HuH-7.5 (cell line): ENCODE measurements around the gene CLRN3.

Source experiments
- DNase-seq: peaks from one replicate; pipeline ENCODE4 v3.0.0; 2011; ENCODE audit warnings: low spot score

Gene CLRN3

DNA sequence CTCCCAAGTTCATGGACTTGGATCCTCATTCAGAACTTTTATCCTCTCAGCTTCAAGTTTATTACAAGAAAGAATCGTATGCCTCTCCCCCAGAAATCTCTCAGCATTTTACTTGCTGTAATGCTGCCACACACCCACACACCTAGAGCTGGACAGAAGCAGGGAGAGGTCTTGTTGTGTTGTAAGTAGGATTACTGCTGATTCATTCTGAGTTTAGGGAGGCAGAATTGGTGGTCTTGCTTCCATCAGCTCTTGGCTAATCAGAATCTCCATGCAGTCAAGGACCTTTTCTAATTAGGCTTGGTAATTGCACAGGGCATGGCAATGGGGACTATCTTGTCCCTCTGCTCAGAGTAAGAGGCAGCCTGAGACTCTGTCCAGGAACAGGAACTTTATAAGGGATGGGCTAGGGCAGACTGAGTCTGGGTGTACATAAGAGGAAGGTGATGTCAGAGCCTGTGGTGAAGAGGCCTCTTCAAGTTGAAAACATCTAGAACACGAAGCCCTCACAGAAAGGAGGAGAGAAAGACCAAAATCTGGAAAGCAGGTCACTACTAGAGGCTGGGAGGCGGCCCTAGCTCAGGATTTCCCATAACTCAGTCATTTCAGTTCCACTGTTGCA lies 7.1 kb upstream of the CLRN3 start:
- DNase-seq, result no peak

DNA sequence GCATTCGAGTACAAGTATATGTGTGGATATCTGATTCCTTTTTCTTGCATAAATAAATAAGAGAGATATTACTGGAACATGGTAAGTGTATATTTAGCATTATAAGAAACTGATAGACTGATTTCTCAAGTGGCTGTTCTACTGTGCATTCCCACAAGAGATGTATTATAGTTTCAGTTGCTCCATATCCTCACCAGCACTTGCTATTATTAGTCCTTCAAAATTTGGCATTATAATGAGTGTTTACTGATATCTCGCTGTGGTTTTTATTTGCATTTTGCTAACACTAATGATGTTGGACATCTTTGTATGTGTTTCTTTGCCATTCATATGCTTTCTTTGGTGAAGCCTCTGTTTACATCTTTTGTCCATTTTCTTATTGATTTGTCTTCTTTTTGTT lies 4.4 kb upstream of the CLRN3 start:
- DNase-seq, result no peak

DNA sequence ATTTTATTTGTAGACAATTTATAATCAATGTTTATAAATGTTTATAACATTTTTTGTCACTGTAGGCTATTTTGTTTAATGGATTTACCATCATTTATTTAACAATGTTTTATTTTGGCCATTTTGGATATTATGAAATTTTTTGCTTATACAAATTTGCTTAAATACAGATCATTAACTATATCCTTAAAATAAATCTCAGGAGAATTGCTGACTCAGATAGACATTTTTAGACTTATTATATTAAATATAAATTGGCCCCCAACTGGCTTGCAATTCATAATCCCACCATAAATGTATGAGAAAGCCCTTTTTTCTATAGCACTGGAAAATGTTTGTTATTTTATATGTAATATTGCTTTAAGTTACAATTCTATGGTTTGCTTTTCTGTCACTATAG lies 3.8 kb upstream of the CLRN3 start:
- no peak for DNase-seq

DNA sequence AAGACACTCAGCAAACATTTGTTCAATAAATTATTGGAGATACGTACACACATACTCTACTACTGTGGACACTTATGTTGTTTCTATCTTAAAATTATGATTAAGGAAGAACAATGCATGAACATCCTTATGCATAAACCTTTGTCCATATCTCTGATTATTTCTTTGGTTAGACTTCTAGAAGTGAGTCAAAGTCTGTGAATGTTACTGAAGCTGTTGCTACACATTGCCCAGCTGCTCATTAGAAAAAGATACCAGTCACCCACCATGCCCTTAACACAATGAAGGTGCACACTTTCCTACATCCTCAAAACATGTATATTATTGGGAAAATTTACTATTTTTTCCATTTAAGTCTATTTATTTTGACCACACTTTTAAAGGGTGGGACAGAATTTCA lies 1.4 kb upstream of the CLRN3 start:
- DNase-seq, result no peak

DNA sequence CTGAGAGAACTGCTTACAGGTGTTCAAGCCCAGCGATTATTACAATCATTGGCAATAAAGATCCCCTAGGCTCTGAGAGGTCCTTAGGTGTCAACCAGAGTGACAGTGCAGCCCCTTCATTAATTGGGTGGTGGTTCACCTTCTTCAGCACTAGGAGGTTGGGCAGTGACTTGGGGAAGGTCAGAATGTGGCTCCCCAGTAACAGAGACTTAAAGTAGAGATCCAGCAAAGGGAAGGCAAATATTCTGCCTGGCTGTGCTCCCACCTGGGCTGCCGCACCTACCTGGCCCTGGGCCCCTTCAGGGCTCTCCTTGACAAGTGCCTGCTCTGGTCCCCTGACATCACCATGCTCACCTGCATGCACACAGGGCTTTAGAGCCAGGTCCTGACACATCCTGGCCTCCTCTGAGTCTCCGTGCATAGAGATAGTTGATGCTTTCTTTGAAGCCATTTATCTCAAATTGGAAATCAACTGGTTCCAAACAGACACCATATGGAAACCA lies 1.9 kb downstream of the CLRN3 start:
- no peak for DNase-seq

DNA sequence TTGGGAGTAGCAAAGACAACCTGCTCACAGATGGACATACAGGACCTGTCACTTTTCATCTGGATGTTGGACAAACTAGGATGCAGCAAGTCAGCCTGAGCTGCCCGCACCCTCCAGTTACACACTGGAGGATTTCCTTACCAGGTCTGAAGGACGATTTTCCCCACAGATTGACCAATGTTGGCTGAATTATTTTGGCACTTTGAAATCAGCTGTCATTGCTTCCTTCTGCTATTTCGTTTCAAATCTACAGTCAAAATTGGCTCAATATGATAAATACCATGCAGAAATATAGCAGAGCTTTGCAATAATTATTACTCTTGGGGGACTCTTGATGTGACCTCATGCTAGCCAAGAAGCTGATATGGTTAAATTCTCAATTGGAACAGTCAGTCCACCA lies 2.5 kb downstream of the CLRN3 start:
- no peak for DNase-seq

DNA sequence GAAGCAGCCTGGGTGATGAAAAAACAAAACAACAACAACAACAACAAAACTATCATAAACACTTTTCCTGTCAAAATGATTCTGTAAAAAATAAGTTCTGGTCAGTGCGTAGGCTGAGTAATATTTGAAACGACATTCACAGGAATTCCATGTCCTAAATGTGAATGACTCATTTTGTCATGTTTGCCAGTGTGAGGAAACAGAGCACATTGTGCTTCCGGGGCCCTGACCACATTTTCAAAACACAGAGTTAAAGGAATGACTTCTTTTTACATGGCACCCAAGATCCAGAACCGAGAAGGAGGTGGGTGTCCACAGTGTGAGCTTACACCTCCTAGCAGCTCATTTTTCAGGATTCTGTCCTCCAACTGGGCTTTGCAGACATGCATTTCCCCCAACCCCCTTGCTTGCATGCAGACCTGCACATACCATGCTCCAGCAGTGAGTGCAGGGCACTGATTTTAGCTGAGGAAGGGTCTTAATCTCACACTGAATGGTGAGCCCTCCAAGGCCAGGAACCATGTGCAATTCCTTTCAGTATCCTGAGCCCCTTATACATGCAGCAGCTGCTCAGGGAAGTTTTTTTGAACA lies 3.0 kb downstream of the CLRN3 start:
- DNase-seq, result no peak

DNA sequence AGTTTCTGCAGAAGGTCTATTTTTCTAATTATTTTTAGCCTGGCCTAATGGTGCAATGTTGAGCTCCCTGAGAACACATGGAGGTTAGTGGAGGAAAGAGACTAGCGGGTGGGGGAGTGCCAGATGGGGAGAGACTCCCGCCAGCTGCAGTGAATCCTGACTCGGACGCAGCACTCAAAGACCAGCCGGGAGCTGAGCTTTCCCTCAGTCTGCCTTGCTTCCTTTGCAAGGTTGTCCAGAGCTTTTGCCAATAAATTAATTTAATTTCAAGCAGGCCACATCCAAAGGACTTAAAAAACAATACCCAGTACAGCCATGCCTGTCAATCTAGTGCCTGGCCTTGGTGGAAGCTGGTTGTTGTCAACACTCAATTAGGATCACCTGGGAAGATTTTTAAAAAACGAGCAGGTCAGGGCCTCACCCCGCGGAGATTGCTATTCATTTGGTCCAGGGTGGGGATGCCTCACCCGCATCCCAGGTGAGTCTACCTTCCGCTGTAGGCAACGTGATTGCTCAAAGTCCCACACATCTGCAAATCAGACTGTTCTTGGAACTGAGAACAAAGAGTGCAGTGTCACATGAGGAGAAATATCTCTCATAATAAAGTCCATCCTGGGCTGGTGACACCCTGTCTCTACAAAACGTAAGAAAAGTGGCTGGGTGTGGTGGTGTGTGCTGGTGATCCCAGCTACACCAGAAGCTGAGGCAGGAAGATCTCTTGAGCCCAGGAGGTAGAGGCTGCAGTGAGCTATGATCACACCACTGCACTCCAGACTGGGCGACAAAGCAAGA lies 4.0 kb downstream of the CLRN3 start:
- DNase-seq, result no peak

DNA sequence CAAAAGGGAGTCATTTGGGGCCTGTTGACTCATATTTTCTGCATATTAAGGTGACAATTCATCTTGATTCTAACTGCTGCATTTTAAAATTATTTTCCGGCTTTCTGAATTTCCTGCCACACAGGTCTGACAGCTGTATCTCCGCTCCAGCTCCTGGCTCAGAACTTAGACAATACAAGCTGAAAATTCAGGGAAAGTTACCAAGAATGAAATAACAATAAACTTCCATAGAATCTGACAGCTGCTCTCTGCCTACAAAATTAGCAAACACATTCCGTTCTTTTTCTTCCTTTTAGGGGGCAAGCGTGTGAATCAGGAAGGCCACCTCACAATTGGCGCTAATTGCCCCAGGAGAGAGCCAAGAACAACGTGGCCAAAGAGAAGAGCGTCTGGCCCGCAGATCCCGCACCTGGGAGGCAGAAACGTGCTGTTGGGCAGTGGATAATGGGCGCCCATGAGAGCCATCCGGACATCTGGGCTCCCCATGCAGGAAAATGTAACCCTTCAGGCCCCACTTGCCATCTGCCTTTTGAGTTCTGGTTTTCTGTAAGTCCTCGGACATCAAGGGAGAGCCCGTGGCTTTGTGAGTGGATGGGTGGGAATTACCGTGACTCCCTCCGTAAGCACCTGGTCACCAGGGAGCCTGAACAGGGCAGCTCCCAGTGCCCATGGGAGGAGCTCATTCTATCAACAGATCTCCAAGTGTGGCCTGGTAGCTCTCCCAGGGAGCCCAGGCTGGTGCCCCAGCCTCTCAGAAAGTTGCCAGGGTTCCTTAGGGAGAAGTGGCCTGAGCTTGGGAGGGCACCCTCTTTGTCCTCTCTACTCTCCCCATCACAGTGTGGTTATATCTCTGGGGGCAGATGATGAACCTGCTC lies 5.0 kb downstream of the CLRN3 start:
- no peak for DNase-seq

DNA sequence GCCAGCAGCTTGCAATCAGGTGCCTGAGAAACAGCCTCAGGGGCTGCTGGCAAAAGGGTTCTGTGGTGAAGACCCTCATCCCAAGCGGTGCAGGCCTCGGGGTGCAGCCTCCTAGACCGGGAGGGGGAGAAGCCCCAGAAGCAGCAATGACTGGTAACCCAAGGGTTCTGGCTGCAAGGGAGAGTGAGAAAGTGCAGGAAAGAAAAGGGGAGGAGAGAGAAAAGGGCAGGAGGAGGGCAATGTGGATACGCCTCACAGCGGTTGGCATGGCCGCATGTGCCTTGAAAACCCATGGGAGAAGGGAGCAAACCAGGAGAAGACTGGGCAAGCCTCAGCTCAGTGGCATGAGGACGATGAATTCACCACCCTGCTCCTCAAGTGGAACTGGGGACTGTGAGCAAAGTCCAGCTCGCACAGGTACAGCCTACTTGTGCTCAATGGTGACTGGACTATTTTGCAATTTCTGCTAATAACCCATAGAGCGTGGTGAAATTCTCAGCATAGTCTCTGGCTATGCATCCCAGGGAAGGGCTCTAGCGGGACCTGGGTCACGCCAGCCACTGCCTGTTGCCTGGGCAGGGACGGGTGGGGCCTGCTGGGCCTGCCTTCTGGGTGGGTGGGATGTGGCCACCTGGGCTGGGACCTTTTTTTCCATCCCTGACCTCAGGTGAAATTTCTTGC lies 6.2 kb downstream of the CLRN3 start:
- DNase-seq, result peak; percentile 40

DNA sequence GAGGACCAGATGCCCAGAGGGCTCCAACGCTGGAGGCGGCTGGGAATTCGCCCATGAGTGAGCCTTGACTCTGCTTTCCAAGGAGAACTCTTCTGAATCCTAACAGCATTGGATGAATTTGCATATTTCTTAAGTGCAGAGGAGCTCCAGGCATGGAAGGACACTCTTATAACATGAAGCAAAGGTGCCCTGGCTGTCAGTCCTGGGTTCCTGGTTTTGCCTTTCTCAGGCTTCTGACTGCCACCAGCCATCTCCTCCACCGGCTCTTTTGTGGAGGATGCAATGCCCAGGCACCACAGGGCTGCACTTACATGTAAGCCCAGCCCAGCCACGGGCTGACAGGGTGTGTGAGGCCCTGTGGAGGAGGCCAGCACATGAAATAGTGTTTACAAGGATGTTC lies 8.2 kb downstream of the CLRN3 start:
- DNase-seq, result no peak

DNA sequence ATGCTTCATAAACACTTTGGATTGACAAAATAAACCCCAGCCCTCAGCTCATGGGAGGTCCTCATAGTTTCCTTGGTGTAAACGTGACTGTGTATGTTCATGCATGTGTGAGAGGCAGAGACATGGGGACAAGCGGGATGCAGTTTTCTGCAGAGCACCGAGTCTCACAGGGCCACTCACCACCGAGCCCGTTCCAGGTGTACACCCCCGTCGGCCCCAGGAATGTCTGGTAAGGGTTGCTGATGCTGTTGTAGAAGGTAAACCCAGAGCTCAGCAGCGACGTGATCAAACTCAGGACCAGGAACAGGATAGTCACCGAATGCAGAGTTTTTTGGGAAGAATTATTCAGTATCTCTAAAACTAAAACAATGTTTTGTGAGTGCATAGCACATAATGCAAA lies 9.2 kb downstream of the CLRN3 start:
- DNase-seq, result no peak

DNA sequence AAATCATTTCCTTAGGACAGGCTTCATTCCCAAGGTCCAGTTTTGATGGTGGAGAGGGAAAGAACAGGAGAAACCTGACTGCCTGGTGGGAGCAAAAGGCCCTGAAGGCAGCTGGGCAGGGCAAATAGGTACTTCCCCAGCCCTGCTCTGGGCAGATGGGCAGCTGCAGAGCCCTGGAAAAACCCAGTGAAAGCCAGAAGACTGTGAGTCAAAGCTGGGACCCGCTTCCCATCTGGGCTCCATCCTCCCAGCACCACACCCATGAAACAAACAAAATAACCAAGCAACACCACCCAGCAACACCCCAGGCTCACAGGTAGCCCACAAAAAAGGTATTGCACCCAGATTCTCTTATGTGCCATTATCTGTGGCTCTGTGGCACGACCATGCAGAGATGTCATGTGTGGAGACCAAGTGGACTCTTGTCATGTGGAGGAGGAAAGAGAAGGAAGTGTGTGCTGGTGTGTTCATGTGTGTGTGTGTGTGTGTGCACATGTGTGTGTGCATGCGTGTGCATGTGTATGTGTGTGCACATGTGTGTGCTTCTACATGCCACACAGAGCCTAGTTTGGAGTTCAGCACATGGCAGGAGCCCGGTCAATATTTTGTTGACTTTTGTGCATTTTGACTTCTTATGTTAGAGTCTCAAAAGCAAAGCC lies 9.8 kb downstream of the CLRN3 start:
- DNase-seq, result no peak

DNA sequence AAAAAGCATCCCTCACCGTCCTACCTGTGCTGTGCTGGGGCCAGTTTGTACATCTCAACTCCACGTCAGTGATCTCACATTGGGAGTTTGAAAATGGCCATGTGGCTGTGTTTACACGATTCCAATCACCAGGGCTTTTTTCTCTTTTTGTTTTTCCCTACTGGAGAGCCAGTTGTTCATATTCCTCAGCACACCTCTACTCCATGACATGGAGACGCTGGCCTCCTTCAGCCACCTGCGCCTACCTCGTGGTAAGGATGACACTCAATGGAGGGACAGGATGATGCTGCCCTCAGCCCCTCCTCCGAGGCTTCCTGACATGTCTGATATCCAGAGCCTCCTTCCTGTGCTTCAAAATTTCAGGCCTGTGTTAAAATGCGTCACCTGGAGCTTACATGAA lies 10.3 kb downstream of the CLRN3 start:
- no peak for DNase-seq

DNA sequence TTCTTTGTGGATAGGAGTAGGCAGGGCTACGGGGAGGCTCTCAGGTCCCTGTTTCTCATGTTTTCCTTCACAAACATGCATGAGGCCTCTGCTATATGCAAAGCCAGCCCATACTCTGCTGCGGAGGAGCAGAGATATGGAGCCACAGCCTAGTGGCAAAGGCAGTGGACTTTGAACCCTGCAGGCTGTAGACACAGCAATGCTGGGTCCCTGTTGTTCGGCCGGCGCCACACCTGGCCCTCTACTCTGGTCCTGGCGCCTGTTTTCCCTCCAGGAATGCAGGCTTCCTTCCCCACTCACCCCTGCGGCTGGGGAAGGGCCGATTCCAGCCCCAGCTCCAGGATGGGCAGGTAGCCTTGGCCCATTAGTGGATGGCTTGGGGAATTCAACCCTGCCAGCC lies 11.5 kb downstream of the CLRN3 start:
- peak; percentile 48 for DNase-seq

DNA sequence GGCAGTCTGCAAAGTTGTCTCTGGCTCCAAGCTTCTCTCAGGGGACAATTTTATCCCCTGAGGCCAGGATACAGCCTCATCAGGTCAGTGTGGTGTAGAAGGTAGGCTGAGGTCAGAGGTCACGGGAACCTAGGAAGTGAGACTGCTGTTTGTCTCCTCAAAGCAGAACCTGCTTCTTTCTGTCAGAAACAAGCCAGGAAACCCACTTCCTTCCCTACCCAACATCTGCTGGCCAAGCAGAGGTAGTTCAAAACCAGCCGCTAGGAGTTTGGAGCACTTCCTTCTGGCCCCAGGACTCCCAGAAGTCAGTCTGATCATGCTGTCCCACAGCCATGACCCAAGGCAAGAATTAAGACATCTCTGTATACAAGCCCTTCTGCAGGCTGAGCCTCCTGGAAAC lies 12.2 kb downstream of the CLRN3 start:
- DNase-seq, result no peak

DNA sequence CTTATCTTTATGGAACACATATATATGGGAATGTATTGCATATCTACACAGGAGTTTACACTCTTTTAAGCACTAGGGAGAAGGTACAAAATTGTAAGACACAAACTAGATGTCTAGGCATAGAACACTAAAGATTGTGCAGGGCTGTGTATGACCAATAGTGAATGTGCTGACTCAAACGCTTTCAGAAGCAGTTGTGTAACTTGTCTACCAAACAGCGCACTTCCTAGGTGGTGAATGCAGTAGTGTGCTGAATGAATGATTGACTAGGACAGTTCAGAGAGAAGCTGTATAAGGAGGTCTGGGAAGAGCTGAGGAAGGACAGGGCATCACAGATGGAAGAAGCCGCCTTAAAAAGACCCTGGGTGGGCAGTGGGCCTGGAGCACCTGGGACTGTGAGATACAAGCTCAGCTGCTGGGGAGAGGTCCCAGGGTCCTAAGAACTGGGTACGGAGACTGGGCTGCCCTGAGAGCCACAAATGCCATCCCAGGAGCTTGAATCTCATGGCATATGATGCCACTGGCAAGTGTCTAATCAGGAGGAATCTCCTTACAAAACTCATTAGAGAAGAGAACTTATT lies 14.2 kb downstream of the CLRN3 start:
- DNase-seq, result no peak

DNA sequence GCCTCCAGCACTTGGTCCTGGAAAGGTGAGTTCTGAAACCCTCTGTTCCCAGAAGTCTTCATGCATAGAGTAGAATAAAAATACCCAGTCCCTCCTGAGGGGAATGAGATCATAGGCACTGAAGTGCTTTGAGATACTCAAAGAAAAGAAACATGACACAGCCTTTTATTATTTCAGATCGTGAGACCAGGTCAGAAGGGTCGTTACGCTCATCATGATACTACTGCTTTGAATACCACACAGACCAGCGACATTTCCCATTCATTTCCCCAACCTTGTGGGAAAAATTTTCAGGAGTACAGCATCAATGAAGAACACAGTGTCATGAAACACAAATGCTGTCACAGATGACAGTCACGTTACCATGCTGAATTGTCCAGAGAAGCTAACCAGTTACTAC lies 15.0 kb downstream of the CLRN3 start:
- DNase-seq, result no peak

DNA sequence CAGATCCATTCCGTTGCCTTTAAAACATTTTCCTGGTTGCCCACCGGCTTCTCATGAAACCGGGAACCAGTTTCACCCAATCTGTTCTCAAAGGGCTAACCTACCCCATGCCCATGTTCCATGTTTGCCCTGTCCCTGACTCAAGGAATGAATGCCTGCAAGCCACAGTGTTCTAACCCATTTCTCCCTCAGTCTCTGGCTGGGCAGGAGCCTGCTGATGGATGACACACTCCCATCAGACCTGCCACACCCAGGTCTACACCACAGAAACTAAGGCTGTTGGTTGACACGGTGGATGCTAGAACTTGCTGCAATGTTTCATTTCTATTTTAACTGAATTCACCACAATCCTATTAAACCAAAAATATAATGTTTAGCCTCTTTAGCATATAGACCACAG lies 15.6 kb downstream of the CLRN3 start:
- no peak for DNase-seq

DNA sequence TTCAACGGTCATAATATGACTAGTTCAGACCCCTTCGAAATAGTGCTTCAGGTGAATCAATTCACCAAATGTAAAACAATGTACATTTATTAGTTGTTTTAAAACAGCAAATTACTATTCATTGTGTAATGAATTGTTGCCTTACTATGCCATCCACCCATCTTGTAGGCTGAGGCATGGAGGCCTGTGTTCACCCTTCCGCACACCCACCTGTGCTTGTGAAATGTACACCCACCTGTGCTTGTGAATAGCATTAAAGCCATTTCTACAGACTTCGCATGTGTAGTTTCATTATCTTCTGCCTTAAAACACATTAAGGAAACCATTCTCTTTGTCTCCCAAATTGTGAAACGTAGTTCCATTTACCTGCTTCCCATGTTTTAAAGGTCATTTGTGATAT lies 16.8 kb downstream of the CLRN3 start:
- no peak for DNase-seq

DNA sequence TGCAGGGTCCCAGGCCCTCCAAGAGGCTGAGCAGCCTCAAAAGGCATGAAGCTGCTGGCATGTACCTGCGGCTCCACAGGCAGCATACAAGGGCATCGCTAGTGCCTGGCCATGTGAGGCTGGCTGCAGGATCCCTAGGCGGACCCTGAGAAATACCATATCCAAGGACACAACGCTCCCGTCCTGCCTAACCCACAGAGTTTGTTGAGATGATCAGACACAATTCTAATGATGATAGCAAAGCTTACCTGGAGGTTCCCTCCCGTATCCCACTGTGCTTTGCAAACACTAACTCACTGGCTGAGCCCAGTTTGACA lies 17.3 kb downstream of the CLRN3 start:
- DNase-seq, result no peak
